NCI-H2107 treated with DMSO at 0.1 percent for 48 hours (cell line): ENCODE measurements around the gene PLEKHM2.

ENCODE experiments used
- DNase-seq: peaks from one replicate; lab custom pipeline; 2025; ENCODE audit not compliant: unreplicated experiment; lab: John Stamatoyannopoulos, UW

The PLEKHM2 gene

DNA sequence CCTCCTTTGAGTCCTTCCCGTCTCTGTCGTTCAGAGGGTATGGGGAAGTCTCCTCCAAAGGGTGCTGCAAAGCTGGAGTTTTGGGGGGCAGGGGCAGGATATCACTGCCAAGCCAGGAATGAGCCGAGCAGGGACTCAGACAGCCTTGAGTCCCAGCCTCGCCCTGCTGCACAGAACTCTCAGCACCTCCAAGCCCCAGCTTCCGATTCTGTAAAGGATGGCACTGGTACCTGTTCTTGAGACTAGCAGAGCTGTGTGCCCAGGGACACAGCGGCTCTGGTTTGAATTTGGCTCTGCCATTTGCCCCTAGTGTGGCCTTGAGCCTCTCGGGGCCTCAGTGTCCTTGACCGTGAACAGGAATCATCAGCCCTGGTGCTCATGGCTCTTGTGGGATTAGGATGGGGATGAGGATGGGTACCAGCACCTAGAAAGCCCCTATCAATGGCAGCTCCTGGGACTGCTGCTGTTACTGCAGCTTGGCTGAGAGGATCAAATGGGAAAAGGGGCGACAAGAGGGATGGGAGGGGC lies 73.0 kb downstream of the PLEKHM2 start:
- DNase-seq: no peak

DNA sequence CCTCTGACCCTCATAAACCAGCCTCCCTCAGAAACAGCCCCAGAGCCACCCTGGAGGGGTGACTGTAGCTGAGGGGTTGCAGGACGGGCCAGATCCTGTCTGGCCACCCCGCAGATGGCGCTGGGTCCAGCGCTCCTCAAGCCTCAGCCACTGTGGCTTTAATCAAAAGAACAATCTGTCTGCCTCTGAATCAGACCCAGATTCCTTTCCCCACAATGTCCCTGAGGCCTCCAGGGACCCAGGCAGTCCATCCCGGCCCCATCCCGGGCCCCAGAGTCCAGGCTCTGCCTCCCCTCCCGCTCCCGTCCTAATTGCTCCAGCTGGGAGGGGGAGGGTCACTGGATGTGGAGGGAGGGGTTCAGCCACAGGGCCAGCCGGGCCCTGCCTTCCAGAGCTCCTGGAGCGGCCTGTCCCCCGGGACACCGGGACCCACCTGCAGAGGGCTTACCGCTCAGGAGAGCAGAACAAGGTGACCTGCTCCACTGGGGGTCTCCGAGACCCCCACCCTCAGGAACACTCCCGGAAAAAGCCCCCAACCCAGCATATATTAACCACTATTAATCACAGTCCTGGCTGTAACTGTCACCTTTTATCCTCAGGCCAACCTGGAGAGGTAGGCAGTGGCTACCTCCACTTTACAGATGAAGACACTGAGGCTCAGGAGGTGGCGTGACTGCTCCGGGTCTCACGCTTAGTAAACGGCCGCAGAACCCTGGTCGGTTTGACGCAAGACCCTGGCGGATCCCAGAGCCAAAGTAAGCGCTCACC lies 73.6 kb downstream of the PLEKHM2 start:
- DNase-seq: no peak

DNA sequence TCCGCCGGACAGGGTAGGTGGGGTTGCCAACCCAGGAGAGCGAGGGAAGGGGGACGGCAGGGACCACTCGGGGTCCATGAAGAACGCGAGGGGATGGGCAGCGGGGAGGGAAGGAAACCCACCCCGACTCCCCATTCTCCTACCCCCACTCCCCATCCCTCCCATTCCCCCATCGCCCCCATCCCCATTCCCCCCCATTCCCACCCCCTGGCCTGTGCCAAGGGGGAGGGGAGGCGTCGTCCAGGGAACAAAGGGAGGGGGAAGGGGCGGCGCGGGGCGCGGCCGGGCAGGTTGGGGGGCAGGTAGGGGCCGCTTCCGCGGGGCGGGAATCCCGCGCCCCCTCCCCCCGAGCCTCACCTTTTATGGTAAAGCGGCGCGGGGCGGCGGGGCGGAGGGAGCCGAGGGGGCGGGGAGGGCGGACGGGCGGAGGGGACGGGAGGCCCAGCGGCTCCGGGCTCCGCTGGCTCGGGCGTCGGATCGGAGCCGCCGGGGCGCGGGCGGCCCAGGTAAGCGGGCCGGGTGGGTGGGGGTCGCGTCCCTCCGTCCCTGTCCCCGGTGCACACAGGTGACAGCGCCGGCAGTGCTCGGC lies 74.3 kb downstream of the PLEKHM2 start, which contains the start of gene FBLIM1:
TSS of gene FBLIM1 (plus strand) at position 453 of the 589 bp plus-strand sequence. CDS start 6,189 bp downstream, outside the sequence.
- no peak for DNase-seq

DNA sequence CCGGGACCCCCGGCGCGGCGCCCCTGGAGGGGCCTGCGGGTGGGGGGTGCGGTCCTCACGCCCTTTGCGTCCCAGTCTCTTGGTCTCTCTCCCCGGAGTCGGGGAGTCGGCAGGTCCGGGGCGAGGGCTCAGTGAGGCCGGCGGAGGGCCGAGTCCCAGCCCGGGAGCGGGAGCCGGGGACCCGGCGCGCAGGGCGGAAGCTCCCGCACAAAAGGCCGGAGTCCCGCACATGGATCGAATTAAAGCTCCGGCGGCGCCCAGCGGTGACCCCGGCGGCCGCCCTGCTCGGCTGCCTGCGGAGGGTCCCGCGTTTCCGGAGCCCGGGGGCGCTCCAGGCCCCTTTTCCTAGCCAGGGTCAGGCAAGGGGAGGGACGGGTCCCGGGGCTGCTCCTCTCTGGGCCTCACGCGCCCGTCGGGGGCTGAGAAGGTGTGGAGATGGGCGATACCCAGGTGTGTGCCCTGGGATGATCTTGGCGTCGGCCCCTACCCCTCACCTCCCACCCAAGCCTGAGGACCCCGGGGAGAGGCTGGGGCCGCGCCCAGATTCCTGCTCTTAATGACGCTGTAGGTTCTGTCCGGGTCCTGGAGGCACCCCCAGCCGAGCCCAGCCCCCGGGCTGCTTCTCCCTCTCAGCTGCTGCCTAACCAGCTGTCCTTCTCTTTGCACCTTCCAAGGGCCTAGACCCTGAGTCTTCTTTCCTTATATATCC lies 75.0 kb downstream of the PLEKHM2 start:
- DNase-seq: no peak

DNA sequence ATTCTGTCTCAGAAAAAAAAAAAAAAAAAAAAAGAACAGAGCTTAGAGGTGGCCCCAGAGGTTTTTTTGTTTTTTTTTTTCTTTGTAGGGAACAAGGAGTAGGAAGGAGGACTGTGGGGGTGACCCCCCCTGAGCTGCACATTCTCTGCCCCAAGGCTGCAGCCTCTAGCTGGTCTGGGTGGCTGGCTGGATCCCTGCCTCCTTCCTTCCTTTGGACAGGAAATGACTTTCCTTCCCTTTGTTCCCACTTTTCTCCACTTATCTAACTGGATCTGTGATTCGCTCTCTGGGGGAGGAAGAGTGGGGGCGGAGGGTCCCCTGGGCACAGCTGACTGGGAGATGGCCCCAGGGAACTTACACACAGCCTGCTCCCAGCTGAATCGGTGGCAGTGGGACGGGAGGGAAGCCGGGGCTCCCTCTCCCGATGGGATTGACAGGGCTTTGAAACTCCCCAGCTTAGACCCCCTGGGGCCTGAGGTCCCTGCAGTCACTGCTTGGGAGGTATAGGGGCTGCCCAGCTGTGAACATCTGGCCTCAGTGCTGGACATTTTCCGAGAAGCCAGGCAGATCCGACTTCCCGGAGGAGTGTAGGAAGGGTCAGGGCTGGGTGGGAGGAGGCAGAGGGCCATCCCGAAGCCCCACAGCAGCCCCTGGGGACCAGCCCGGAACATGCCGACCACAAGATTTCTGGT lies 76.5 kb downstream of the PLEKHM2 start:
- no peak for DNase-seq

DNA sequence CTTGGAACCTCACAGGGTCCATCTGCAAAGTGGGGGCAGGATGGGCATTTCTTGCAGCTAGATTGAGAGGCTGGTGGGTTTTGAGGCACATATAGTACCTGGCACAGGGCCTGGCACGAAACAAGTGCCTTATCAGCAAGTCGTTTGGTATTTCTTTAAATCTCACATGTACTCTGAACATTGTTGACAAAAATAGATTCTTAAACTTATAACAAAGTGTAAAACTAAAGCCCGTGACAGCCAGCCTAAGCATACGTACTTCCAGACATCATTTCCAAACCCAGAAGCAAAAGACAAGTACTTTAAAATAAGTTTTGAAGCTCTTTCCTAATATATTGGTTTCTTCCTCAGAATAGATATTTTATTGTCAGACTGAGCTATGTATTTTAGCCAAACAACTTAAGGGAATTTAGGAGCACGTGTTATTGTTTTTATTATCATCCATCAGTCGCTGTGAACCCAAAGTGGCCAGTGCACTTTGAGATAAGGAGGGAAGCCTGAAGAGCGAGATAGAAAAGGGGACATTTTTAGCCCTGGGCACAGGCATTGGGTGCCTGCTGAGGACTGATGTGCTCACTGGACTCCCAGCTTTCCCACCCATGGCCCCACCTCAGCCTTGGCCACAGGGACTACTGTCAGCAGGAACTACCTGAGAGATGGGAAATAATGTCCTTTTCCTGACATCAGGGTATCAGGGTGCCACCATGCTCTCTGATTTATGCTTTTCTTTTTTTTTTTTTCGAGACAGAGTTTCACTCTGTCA lies 77.4 kb downstream of the PLEKHM2 start:
- no peak for DNase-seq

DNA sequence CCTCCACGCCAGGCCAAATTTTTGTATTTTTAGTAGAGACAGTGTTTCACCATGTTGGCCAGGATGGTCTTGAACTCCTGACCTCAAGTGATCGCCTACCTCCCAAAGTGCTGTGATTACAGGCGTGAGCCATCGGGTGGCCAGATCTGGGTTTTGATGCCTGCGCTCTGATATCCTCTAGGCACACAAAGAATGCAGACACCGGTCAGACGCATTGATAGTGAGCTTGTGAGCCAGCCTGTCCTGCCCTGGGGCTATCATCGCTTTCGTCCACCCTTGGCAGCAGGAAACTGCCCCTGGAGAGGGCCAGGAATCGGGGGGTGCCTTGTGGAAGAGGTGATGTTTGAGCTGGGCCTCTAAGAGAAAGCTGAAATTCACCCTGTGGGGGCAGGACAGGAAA lies 78.4 kb downstream of the PLEKHM2 start:
- no peak for DNase-seq

DNA sequence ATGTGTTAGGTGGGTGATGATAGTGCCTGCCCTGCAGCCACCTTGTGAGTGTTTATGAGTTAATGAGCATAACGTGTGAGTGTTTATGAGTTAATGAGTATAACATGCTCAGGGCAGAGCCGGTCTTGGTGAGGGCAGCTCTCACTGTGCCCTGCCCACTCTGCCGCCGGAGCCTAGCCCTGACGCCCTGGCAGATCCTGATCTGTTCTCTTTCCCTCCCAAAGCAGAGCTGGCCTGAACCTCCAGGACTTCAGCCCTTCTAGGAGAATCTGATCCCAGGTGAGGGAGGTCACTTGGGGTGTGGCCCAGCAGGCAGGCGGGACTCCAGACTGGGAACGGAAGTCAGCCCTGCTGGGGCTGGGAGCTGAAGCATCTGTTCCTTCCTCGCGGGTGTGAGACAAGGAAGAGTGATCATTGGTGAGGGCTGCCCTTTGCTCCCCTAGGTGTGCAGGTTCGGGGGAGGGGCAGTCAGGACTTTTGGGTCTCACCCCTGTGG lies 80.2 kb downstream of the PLEKHM2 start:
- DNase-seq: no peak

DNA sequence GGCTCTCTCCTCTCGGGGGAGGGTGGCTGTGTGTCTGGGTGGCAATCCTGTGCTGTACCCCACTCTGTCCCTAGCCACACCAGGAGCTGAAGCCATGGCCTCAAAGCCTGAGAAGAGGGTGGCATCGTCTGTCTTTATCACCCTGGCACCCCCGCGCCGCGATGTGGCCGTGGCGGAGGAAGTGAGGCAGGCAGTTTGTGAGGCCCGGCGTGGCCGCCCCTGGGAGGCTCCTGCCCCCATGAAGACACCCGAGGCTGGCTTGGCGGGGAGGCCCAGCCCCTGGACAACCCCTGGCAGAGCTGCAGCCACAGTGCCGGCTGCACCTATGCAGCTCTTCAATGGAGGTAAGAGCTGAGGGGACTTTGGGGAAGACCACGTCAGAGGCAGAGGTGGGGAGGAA lies 80.8 kb downstream of the PLEKHM2 start:
- no peak for DNase-seq

DNA sequence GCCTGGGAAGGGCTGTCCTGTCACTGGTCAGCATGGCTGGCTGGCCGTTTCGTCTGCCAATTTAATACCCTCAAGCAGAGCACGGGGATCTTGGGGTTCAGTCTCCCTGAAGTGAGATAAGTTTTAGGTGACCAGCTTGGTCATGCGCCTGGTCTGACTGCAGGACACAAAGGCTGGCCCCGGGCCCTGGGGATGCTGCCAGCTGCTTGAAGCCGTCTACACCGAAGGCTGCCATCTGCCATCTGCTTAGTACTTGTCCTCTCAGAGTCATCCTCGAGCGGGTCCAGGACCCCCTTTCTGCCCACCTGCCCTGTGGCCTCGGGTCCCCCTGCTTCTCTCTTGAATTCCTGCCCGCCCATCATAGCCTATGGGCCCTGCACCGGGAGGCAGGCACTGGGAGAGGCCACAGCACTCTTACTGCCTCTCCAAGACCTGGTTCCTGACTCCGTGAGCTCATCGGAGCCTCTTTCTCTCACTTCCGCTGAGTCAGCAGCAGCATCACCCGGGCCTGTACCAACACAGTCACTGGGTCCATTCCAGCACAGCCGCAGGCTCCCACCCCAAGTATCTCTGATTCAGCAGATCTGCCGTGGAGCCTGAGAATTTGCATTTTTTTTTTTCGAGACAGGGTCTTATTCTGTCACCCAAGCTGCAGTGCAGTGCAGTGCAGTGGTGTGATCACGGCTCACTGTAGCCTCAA lies 81.5 kb downstream of the PLEKHM2 start:
- no peak for DNase-seq

DNA sequence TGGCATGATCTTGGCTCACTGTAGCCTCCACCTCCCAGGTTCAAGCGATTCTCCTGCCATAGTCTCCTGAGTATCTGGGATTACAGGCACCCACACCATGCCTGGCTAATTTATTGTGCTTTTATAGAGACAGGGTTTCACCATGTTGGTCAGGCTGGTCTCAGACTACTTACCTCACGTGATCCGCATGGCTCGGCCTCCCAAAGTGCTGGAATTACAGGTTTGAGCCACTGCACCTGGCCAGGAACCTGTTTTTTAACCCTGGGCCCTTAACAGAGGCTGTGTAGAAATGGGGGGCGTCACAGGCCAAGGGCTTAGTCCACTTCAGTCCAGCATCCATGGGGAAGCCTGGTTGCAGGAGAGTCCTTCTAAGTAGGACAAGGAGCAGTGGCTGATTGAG lies 83.8 kb downstream of the PLEKHM2 start:
- DNase-seq: no peak

DNA sequence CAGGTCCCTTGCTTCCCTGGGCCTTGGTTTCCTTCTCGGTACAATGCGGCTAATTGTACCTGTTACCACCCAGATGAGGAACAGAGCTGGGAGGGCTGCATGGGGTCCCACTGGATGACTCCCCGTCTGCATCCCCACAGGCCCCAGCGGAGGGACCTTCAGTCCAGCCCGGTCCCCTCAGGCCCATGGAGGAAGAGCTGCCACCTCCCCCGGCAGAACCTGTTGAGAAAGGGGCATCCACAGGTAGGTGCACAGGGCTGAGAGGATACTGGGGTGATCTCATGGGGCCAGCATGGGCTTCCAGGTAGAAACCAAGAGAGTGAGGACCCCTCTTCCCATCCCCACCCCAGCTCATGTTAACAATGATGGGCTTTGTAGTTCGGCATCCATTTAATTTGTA lies 84.3 kb downstream of the PLEKHM2 start:
- no peak for DNase-seq

DNA sequence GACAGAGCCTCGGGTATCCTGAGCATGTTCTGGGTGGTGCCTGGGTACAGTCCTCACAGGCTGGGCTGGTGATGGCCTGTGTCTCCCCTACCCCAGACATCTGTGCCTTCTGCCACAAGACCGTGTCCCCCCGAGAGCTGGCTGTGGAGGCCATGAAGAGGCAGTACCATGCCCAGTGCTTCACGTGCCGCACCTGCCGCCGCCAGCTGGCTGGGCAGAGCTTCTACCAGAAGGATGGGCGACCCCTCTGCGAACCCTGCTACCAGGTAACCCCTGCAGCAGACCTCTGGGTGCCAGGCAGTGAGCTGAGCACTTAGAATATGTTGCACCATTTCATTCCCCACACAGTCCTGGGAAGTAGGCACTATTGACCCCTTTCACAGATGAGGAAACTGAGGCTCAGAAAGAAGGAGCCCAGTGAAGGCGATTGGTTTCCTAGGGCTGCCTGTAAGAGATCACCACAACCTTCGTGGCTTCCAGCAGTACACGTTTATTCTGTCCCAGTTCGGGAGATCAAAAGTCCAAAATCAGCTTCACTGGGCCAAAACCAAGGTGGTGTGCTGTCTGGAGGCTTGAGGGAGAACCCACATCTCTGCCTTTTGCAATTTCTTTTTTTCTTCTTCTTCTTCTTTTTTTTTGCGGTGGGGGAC lies 86.3 kb downstream of the PLEKHM2 start:
- no peak for DNase-seq

DNA sequence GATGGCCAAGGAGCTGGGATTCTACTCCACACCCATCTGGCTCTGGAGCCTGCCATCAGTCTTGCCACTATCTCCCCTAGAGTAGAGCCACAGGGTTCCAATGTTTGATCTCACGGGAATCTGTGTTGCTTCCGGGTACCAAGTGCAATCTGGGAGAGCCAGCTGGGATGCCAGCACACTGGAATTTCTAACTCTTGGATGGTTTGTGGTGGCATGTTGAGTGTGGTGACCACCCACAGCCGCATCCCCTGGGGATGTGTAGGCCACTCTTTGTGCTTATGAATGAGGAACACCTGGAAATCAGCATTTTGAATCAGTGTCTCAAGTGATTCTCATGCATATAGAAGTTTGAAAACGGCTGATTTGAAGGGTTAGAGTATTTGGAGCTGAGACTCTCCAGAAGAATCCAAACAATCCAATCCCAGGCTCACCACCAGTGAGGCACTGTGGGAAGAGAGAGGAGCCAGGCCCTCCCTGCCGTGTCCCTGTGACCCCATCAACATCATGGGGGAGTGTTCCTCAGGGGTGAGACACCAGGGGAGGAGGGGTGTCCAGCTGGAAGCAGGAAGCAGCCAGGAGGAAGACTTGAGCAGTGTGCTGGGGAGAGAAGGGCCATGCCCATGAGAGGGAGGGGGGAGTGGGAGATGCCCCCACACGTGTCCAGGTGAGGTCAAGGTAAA lies 87.9 kb downstream of the PLEKHM2 start:
- no peak for DNase-seq

DNA sequence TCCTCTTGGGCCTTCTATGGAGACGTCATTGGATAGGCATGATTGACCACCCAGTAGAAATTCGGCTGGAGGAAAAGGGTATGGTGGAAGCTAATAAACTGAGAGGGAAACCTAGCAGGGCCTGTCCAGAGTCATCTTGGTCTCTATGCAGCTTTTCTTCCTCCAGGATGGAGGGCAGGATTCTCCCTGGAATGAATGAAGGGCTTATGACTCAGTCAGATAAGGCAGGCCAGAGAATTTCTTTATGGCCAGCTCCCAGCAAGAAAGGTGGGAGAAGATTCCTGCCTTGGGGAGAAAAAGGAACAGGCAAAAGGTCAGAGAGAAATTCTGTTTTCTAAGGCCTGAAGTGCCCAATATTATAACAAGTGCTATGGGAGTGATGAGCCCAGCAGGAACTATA lies 91.6 kb downstream of the PLEKHM2 start:
- DNase-seq: no peak

DNA sequence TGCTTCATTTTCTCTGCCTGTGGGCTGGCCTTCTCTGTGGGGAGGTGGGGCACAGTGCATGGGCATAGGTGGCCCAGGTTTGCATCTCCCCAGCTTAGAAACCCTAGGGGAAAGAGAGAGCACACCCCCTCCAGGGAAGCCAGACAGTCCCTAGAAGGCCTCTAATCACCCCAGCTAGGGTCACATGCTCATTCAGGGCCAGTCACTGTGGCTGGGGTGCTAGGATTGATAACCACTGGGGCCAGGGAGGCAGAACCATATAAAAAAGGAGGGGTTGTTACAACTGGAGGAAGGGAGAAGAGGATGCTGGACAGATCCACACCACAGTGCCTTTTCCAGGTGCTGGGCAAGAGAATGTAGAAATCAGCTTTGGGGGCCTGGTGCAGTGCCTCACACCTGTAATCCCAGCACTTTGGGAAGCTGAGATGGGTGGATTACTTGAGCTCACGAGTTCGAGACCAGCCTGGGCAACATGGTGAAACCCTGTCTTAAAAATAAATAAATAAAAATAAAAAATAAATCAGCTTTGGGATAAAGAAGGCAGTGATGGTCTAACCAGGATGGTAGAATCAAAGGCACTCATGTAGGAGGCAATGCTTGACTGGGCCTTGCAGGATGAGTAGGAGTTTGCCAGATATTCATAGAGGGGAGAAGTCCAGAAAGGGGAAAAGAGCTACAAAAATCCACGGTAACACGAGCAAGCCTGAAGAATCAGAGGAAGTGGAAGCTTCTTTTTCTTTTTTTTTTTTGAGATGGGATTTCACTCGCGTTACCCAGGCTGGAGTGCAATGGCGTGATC lies 94.0 kb downstream of the PLEKHM2 start:
- no peak for DNase-seq
